HG02870 (cell line): Measurements from ENCODE around the gene ERMARD.

Experiments used
- ATAC-seq: cut with Tn5 transposase; IDR thresholded peaks from one replicate; pipeline ENCODE4 v1.9.1; 2021; ENCODE audit warnings: mild to moderate bottlenecking, moderate library complexity; ENCODE audit not compliant: unreplicated experiment

Gene ERMARD

DNA sequence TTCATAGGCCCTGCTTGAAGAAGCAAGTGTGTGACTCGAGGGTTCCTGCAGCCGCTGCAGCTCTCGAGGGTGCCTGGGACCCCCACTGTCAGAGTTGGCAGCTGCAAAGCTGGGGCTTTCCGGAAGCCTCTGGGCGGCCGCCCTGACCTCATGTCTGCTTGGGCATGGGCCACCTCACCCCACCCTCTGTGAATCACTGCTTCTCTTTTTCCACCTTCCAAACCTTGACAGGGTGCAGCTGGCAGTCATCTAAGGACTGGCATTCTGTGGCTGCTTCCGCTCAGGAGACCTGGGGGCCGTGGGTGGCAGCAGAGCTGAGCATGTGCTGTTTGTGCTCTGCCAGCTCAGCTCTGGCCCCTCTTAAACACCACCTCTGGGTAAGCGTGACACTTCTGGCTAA lies 32.0 kb downstream of the ERMARD start:
- ATAC-seq = no peak

DNA sequence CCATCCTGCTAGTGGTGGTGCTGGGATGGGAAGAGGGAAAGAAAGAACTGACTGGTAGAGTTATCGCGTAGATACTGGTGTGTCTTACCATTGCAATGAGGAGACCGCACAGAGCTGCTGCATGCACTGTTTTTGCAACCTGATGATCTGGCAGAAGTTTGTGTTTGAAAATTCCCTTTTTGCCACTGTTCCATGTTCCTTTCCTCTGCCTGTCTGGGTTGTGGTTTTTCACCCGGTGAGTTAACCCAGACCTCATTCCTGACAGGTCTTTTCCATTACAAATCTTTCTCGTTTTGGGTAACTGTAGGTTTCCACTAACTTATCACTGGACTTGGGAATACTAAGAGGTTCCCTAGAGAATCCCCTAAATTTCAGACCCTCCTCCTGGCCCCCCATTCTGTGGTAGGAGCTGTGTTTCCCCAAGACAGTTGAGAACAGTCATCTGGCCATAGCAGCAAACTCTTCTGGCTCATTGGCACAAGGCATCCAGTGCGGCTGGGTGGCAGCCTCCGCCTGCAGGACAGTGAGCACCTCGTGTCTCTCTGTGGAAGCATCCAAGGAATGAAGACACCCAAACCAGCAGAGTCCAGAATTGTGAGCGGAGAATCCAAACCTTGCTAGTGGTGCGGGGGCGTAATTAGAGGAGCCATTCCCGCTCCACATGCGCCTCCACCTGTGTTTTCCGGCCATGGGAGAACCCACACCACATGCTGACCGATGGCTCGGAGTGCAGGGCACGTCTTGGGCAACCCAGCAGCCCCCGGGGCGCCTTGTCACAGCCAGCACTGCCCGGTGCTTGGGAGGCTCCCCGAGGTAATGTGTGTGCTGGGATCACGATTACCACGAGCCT lies 32.8 kb downstream of the ERMARD start:
- no peak for ATAC-seq

DNA sequence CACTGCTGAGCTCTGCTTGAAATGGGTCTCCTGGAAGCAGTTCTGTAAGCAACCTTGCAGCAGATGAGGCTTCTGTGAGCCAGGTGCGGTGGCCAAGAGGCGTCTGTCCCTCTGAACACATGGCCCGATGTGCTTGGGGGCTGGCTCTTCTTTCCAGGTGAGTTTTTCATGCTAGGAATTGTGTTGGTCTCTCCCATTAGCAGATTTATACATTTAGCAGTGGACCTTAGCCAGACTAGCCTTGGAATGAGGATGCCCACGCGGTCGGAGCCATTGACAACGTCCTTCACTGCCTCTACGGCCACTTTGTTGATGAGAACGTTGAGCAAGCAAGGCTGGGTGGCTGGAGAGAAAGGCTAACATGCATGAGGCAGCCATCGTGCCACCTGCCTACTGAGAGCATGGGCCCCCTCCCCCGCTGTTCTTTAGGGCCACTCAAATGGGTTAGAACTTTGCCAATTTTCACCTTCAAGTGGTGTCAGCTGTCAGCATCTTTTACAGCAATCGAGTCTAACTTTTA lies 33.5 kb downstream of the ERMARD start:
- ATAC-seq = no peak

- ATAC-seq = no peak
These were observed 34.1 kb downstream of the ERMARD start for GRCh38 chr6:169785566-169785965.

- ATAC-seq = no peak
These were observed 34.9 kb downstream of the ERMARD start for GRCh38 chr6:169786349-169786748.

DNA sequence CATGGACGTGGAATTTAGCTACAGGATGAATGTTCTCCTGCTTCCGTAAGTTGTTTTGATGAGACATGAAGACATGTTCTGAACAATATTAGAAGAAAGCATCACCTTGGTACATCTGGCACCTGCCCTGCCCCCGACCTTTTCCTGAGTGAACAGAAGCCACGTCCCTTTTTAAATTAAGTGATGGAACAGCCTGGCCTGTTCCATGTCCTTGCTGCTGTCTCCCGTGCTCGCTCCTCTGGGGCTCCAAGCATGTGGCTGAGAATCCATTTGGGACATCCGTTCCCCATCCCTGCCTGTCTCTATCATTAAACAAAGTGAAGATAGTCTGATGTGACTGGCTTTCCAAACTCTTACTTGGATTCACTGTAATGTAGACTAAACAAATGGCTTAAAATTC lies 36.4 kb downstream of the ERMARD start:
- ATAC-seq = no peak

DNA sequence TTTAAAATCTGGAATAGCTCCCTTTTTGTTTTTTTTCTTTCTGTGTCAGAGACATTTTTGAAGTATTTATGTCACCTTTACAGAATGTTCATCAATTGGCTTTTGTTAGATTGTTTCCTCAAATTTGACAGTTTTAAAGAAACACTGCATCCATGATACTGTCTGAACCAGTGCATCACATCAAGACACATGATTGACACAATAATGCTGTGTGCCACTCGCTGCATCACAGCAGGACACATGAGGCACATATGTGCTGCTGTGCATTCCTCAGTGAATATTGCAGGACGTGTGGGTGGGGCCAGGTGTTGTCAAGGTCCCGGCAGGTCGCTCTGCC lies 37.4 kb downstream of the ERMARD start:
- no peak for ATAC-seq

- no peak for ATAC-seq
These were observed 37.9 kb downstream of the ERMARD start for GRCh38 chr6:169789146-169789943.

DNA sequence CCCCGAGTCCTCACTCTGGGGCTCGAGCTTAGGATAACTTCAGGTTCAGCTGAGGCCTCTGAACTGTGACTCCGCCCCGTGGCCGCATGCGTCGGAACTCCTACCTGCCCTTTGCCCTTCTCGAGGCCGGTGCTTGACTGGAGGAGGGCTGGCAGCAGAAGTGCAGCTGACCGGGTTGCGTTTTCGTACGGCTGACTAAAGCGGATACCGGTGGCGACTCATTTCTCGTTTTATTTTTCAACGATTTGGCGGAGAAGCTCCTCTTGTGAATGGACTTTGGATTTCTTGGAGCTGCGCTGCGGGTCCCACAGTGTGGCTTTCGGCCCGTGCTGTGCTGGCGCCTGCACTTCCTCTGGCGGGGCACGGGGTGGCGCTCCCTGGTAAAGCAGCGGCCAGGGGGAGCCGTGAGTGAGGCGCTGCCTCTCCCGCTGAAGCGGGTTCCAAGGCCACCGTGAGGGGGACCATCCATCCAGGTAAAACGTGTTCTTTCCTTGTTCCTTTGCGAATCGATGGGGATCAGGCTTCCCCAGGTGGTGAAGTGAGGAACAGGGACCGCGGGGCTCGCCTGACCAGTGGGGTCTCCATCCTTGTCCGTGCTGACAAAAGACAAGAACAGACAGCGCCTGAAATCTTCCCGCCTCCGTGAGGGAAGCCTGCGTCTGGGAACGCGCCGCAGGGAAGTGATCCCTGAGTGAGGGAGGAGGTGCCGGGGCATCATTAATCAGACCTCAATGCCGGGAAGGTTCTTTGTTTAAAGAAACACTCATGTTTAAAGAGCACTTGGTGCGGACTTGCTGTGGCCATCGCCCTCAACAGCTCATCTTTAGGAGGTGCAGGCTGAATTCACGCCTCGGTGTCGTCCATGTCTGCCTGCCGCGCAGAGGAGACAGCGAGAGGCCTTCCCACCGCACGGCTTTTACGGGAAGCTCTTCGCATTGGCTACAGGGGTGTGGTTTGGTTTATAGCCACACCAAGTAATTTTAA lies 38.8 kb downstream of the ERMARD start:
- ATAC-seq = peak; percentile 93

- no peak for ATAC-seq
These were observed 40.3 kb downstream of the ERMARD start for GRCh38 chr6:169791721-169792131.

DNA sequence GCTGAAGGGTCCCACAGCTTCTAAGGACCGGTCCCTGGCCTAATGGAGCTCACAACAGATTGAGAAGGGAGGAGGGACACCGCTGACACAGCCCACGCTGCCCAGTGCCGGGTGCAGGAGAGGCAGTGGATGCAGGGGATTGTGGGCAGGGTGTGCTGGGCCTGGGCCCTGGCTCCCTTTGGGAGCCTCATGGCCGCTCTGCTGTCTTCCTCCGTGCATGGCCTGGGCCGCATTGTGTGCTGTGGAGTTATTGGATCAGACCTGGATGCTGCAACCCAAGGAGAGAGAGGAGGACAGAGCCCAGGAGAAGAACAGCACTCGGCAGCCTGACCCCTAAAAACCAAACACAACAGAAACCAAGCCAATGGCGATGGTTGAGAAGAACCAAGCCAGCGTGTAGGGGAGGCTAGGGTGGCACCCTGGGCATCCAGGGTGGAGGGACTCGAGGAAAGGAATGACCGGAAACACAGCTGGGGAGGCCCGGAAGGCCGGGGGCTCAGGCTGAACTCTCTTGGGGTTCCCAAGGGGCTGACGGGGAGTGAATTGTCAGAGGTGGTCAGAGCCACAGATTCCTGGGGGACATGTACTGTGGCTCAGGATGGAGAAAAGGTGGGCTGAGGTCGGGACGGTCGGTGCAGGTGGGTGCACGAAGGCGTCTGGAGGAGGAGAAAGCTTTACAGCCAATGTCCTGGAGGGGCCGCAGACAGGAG lies 41.0 kb downstream of the ERMARD start:
- ATAC-seq = no peak

- ATAC-seq = no peak
These were observed 42.0 kb downstream of the ERMARD start for GRCh38 chr6:169793408-169793807.

GRCh38 chr6:169794317-169795055 lies 43.1 kb downstream of the ERMARD start:
- no peak for ATAC-seq

- no peak for ATAC-seq
These were observed 43.8 kb downstream of the ERMARD start for GRCh38 chr6:169795196-169795595.

DNA sequence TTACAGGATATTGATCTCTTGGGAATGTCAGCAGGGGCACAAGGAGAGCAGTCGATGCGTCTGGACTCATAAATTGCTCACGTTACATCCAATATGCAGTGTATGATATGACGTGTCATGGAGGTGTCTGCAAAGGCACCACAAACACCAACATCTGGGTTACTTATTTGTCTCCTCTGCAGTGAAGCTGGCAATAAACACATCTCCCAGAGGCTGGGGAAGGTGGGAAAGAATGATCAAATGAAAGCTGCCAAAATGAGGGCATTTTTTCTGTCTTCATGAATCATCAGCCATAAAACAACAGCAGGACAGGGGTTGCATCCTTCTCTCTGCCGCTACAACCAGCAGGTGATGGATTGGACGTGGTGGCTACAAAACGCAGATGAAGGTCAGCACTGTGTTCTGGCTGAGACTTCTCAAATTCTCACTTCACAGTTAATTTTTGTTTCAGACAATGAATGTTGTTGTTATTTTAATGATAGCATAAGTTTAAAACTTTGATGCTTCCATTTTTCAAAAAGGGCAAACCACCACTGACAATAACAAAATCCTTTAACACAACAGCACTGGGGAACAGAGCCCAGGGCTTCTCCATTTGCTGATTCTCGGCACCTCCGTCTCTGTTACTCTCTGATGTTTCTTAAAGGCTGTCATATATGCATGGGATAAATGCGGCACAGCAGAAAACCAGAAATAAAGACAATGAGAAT lies 47.5 kb downstream of the ERMARD start:
- no peak for ATAC-seq

DNA sequence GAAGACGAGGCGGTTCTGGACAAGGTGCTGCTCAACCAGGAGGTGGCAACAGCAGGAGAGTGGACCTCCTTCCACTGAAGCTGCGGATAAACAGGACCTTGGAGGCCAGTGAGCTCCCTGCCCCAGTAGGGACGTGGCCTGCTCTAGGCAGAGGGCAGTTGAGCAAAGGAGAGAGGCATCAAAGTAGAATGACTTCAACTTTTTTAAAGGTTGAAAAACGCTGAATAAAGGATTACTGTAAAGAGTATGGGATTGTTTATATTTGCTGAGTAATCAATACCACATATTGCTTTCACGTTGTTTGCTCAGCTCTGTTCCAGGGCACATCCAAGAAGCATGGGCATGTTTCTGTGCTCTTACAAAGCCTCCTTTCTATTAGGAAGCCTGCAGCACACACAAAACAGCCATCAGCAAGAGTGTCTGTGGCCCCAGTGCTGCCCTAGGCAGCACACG lies 48.1 kb downstream of the ERMARD start:
- no peak for ATAC-seq

DNA sequence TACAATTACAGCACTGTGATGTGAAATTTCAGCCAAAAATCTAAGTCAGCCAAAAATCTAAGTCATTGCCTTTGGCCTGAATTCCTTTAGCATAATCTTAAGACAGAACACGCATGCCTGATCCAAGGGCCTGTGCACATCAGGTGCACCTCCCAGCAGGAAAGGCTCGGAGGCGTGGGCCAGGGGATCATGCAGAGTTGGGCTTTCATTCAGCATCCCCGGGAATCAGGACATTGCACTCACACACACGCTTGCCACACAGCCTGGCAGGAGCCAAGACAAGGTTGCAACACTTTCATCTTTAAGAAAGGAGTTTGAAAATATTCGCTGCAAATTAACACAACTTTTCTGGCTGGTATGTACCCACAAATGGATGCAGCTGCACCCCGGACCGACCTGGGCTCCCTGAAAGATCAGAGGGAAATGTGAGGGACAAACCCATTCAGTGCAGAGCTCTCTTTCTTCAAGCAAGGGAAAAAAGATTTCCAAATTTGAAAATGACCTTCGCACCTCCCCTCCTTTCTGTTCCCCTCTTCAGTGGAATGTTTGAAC lies 48.8 kb downstream of the ERMARD start:
- no peak for ATAC-seq

- ATAC-seq = no peak
These were observed 49.4 kb downstream of the ERMARD start for GRCh38 chr6:169800668-169801395.
